GM21515 (cell line): ENCODE results near the gene DTX2.
"Not testable (repeated sequence)": the region's sequence is repeated elsewhere in the genome, so short reads cannot be mapped to it uniquely, and the experiment has no call there.

Experiments
- ATAC-seq: cut with Tn5 transposase; IDR thresholded peaks from one replicate; pipeline ENCODE4 v1.9.1; 2021; ENCODE audit not compliant: unreplicated experiment

DTX2 gene

DNA sequence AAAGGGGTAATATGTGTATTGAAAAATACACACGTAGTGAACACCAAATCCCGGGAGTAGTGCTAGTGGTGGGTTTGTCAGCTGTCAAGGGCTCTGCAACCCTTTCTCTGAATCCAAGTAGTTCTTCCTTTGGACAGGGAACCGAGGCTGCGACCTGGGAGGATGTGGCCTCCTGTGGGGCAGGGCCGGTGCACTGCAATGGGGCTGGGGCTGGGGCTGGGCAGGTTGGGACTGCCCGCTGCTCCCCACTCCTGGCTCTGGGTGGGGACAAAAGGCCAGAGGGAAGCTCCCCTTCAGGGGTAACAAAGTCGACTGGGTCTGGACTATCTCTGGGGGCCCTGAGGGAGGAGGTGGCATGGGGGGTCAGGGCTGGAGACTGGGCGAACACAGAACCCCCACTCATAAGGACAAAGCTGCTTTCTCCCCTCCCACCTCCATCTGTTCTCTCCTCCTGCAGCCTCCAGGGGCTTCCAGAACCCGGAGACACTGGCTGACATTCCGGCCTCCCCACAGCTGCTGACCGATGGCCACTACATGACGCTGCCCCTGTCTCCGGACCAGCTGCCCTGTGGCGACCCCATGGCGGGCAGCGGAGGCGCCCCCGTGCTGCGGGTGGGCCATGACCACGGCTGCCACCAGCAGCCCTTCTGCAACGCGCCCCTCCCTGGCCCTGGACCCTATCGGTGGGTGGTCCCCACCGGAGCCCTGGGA lies 49.8 kb downstream of the DTX2 start:
- not testable (repeated sequence) for ATAC-seq

DNA sequence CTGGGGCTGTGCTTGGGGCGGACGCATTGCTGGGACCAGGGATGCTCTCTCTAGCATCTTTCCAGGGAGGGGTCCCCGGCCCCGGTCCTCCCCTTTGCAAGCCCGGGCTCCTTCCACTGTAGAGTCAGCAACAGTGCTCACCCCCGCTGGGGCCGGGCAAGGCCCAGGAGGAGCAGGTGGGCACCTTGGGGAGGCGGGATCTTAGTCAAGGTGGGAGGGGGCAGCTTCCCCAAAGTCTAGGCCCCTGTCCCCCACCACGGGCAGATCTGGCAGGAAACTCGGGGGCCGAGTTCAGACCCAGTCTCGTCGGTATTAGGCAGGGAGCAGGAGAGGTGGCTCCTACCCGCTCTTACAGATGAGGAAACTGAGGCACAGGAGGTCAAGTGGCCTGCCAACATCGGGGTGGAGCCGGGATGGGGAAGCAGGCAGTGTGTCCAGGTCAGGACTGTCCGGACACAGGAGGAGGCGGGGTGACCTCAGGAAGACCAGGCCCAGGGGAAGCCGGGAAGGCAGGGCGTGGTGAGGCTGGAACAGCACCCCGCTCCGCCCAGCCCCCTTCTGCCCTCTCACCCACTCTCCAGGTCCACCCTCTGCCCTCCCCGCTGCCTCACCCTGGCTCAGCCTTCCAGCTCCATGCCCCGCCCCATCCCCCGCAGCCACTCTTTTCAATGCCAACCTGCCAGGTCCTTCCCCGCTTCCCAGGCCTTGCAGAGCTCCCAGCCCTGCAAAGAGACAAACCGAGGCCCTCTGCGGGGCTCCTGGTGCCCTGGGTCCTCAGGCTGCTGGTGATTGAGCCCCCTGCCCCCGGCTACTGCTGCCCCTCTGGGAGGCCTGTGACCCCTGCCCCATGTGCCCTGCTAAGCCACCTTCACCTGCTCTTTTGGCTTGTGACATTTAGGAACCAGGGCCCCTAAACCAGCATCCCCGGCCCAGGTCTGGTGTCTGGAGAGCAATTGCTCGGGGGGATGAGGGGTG lies 50.7 kb downstream of the DTX2 start:
- ATAC-seq: not testable (repeated sequence)

DNA sequence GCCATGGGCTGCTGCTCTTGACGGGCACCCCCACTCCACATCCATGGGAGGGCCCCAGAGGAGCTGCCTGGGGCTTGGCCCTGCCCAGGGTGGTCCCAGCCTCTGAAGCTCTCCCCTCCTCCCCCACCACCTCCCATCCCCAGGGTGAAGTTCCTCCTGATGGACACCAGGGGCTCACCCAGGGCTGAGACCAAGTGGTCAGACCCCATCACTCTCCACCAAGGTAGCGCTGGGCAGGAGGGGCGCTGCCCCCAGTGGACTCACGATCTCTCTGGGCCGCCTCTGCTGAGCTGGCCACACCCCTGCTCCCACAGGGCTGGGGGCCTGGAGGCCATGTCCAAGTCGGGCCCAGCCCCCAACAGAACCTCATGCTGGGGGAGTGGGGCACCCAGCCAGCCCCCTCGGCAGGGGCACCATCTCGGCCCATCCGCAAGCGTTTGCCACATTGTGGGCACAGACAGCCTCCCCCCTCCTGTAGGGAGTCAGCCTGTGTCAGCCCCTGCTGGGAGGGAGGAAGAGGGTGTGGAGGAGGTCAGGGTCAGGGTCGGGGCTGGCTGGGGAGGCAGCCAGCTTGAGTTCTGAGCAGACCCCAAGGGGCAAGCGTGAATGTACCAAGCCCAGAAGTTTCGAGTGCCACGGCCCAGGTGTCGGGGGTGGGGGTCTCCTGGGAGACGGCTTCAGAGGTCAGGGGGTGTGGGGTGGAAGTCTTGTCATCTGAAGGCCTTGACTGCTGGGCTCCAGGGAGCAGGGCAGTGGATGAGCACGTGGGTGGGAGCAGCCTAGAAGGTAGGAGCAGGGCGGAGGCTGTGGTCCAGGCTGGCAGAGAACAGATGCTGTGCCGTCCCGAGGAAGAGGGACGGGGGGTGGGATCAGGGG lies 51.7 kb downstream of the DTX2 start:
- ATAC-seq: no peak

DNA sequence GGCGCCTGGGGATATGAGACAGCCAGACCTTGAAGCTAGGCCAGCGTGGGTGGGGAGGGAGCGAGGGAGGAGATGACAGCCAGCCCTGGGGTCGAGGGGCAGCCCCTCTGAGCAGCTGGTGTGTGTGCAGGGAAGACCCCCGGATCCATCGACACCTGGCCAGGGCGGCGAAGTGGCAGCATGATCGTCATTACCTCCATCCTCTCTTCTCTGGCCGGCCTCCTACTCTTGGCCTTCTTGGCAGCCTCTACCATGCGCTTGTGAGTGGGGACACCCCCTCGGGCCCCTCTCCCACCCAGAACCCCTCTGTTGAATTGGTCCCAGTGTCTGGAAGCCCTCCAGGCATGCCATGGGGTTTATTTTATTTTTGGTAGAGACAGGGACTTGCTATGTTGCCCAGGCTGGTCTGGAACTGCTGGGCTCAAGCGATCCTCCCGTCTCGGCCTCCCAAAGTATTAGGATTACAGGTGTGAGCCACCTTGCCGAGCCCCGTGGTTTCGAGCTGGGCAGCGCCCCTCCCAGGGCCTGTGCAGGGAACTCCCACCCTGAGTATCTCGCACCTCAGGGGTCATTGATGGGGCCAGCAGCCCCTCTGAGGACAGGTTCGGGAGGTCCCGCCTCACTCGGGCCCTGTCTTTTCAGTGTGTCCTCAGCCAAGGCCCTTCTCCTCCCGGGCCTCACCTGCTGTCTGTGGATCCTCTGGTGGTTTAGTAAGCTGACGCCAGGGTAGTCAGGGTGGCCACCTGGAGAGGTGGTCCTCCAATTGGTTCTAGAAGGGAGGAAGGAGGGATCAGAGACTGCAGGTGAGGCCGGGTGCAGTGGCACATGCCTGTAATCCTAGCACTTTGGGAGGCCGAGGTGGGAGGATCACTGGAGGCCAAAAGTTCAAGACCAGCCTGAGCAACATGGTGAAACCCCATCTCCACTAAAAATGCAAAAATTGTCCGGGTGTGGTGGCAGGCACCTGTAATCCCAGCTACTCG lies 52.6 kb downstream of the DTX2 start:
- no peak for ATAC-seq

DNA sequence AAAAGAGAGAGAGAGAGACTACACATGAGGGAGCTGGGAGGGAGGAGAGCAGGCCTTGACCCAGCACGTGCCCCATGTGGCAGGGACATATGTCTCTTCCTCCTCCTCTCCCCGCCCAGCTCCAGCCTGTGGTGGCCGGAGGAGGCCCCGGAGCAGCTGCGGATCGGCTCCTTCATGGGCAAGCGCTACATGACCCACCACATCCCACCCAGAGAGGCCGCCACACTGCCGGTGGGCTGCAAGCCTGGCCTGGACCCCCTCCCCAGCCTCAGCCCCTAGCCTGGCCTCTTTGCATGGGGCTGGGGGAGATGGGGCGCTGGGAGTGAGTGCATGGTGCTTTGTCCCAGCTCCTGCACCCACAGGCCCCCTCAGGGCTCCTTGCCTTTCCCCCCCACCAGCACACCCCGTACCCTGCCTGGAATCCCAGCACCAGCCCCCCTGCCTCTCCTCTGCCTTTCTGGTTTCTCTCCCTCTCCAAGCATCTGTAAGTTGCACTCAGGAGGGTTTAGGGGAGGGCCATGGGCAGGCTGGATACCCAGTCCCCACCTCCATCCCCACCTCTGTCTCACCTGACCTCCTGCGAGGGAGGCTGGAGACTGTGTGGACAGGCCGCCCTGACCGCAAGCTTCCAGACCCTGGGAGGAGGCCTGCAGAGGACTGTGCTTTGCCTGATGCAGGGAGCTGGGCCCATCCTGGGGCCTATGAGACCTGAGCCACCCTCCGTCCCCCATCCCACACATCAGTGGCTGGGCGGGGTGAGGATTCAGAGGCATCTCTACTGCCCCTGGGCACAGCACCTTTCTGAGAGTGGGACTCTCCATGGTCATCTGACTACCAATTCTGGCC lies 53.6 kb downstream of the DTX2 start:
- no peak for ATAC-seq

DNA sequence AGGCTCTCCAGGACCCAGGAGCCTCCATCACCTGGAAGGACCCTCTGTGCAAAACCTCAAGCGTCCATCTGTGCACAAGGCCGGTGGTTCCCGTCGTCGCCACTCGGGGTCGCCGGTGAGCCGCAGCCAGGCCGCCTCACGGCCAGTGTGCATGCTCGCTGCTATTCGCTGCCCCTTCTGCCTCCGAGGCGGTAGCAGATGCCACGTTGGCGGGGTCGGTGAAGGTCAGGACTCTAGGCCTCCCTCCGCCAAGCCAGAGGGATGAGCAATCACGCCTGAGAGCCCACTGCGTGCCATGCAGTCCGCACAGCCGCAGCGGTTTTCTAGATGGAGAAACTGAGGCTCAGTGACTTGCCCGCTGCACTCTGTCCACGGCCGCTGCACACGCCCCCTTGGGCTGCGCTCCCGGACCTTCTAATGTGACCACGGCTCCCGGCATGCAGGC lies 54.5 kb downstream of the DTX2 start:
- ATAC-seq: no peak

DNA sequence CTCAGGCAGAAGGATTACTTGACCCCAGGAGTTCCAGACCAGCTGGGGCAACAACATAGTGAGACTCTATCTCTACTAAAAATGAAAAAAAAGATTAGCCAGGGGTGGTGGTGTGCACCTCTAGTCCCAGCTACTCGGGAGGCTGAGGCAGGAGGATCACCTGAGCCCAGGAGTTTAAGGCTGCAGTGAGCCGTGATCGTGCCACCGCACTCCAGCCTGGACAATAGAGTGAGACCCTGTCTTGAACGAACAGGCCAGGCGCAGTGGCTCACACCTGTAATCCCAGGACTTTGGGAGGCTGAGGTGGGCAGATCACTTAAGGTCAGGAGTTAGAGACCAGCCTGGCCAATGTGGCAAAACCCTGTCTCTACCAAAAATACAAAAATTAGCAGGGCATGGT lies 55.4 kb downstream of the DTX2 start:
- ATAC-seq: not testable (repeated sequence)

DNA sequence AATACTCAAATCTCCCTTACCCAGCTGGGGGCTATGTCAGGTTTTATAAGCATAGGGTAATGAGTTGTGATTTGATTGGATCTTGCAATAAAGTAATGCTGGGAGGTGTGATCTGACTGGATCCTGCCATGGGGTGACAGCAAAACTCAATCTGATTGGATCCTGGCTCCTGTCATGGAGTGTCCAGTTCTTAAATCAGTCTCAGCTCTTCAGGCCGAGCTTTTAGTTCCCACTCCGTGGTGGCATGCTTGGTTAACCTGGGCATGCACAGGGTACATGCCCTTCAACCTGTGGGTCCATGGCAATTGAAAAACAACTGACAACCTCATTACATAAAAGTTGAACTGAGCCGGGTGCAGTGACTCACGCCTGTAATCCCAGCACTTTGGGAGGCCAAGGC lies 64.7 kb downstream of the DTX2 start:
- not testable (repeated sequence) for ATAC-seq

DNA sequence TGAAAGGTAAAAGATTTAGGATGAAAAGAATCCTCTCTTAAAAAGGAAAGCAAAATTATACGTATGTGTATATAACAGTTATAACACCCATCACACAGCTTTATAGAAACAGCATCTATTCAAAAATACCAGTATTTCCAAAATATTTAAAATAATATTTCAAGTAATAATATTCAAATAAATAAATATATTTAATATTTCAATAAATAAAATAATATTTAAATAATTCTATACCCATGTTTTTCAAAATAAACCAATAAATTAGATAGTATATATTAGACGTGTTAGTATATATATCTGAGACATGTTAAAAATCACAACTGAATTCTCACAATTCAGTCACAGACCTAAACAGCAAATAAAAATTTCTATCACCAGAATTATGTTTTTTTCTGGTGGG lies 70.1 kb downstream of the DTX2 start:
- ATAC-seq: not testable (repeated sequence)

DNA sequence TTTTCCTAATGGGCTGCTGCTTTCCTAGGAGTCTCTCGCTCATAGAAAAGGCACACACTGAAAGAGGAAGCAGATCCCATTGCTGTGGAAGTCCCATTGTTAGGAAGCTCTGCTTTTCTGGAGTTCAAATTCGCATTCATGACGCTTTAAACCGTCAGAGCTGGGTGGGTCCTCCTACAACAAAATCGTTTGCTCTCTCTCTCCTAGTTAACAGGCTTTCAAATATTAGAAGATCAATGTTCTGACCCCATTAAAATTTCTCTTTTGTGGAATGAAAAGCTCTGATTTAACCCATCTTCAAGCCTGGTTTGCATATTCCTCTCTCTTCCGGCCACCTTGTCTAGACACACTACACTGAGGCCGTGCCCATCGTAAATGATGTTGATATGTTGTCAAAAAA lies 81.7 kb downstream of the DTX2 start, which contains the start of gene SPDYE16:
SPDYE16 (minus strand) TSS at position 101 of the 400 bp plus-strand sequence. CDS start 1,838 bp downstream, outside the sequence.
- ATAC-seq: not testable (repeated sequence)

DNA sequence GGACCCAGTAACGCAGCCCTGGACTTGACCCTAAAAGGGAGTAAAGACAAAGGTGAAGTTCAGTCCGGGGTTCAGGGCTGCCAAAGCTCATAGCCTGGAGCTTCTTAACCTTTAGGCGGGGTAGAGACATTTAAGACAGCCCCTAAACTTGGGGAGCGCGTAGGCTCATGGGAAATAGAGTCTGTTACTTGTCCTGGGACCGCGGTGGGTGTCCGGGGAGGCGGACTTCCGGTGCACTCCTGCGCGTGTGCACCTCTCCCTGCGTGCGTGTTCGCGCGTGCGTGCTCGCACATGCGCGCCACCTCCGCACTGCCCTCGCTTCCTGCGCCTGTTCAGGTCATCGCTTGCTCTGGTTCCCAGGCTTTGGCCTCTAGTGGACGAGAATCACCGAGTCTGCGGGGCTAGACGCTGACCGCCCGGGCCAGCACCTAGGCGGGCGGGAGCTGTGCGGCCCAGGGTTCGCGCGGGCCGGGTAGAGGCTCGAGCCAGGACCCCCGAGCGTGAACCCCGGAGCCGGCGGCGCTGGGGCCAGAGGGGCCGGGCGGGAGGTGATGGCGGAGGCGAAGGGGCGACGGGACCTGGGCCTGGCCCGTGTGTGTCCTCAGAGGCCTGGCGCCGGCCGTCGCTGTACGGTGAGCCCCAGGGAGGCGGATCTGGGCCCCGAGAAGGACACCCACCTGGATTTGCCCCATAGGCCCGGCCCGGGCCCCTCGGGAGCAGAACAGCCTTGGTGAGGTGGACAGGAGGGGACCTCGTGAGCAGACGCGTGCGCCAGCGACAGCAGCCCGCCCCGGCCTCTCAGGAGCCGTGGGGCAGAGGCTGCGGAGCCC lies 87.7 kb downstream of the DTX2 start:
- peak; percentile 99 for ATAC-seq

DNA sequence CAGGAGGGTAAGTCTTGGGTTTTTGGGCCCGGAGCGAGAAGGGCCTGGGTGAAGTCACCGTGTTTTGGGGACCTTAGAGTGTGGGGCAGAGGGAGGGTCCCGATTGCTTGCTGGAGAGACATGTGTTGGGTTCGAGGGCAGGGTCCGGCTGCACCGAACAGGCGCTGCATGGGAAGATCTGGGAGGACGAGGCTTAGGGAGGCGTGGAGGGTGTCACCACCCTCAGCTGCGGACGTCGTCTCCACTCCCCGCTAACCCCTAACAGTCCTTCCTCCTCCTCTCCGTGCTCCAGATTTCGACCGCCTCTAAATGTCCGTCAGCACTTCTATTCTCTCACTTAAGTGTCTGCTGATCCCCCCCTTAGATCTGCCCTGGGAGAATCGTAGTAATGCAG lies 88.3 kb downstream of the DTX2 start:
- not testable (repeated sequence) for ATAC-seq

DNA sequence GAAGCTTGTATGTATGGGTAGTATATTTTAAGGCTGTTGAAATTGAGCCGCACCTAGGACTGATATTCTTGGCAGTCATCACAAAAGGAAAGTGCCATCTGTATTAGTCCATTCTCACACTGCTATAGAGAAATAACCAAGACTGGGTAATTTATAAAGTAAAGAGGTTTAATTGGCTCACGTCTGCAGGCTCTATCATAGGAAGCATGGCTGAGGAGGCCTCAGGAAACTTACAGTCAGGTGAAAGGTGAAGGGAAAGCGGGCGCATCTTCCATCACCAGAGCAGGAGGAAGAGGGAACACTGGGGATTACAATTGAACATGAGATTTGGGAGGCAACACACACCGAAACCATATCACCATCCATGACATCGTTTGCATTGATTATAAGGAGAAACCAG lies 90.5 kb downstream of the DTX2 start:
- not testable (repeated sequence) for ATAC-seq
